Measurements from ENCODE around the gene PRCC. TPM values are rescaled to one million over a fixed set of nuclear protein-coding genes. Genes with fewer than 3 reads are reported as not detected.

The PRCC gene
- total and polyA plus RNA-seq, 2 of the 8 experiments (the other 6 are each of a cell fraction or from before 2014, with no cell fraction given), result 95.2 to 115 TPM

GRCh38 chr1:156813750-156814570 is 46.6 kb downstream of the PRCC start (continued):
- peak; percentile 31; the same call in 1 of the 2 replicates for TF ChIP-seq BACH1 (IDR thresholded peaks at IDR 0.05; ENCODE audit: low read length)
- TF ChIP-seq RFX5 (IDR thresholded peaks at IDR 0.05; ENCODE audit: borderline replicate concordance, low read depth, low read length), result no peak
- TF ChIP-seq EZH2 (IDR thresholded peaks at IDR 0.05; ENCODE audit: low read depth, low read length, severe bottlenecking), result peak; percentile 45
- TF ChIP-seq E2F6 (IDR thresholded peaks at IDR 0.05), result peak; percentile 91
- TF ChIP-seq KDM4A (IDR thresholded peaks at IDR 0.05; ENCODE audit: low read depth, low read length, severe bottlenecking), result peak; percentile 55
- peak; percentile 28 for TF ChIP-seq ASH2L (IDR thresholded peaks at IDR 0.05; ENCODE audit: low read length)
- TF ChIP-seq RAD21 (IDR thresholded peaks at IDR 0.05 in 1 of 2, conservative IDR thresholded peaks at IDR 0.05 in 1 of 2; ENCODE audit: low read depth in 2 of 2, low read length in 2 of 2), result peak in 1 of 2 experiments; percentile 14; a peak in 1 of 4 replicates
- TF ChIP-seq POLR2A (IDR thresholded peaks at IDR 0.05; ENCODE audit: control extremely low read depth in 1 of 2, low read depth in 2 of 2, low read length in 2 of 2), result peak in 1 of 2 experiments; percentile 75; a peak in 2 of 3 replicates
- peak; percentile 58; the same call in 1 of the 2 replicates for TF ChIP-seq TAF1 (IDR thresholded peaks at IDR 0.05; ENCODE audit: low read depth, low read length)
- TF ChIP-seq HDAC2 (IDR thresholded peaks at IDR 0.05; ENCODE audit: borderline replicate concordance in 1 of 2, low read depth in 2 of 2, low read length in 2 of 2), result 0 out of 4 replicates have a peak, but pooled peaks of 1 of the 2 experiments have one; percentile 78
- TF ChIP-seq POLR2AphosphoS5 (IDR thresholded peaks at IDR 0.05; ENCODE audit: low read depth, low read length), result peak; percentile 72; the same call in 1 of the 2 replicates
- peak; percentile 45; the same call in 1 of the 2 replicates for TF ChIP-seq PHF8 (conservative IDR thresholded peaks at IDR 0.05; ENCODE audit: low read depth, low read length)
- TF ChIP-seq TBP (IDR thresholded peaks at IDR 0.05; ENCODE audit: low read depth, low read length), result peak; percentile 68
- TF ChIP-seq EP300 (IDR thresholded peaks at IDR 0.05; ENCODE audit: borderline replicate concordance in 1 of 2, low read depth in 2 of 2, low read length in 2 of 2), result no peak
- no peak for TF ChIP-seq RNF2 (IDR thresholded peaks at IDR 0.05; ENCODE audit: borderline replicate concordance, low read depth, low read length, missing control alignments, poor library complexity, severe bottlenecking)
- TF ChIP-seq CTCF (IDR thresholded peaks at IDR 0.05; ENCODE audit: control extremely low read depth in 1 of 3, insufficient read depth in 1 of 3, low read depth in 1 of 3, low read length in 3 of 3), result peak; percentile 37 to 70 (median 59); a peak in 3 of 4 replicates
